Endothelial cell (in vitro differentiated cells): ENCODE measurements around the gene DST. TPM values are rescaled to one million over a fixed set of nuclear protein-coding genes. Genes with fewer than 3 reads are reported as not detected.

Source experiments
- DNase-seq: peaks from one replicate; pipeline ENCODE4 v3.0.0; 2021; ENCODE audit warnings: low spot score
- H3K27ac Mint-ChIP-seq: one replicate; pipeline ENCODE4 v1.8.0; 2021; ENCODE audit warnings: mixed read lengths, inconsistent platforms; ENCODE audit not compliant: unreplicated experiment
- H3K27me3 Mint-ChIP-seq: one replicate; pipeline ENCODE4 v1.8.0; 2021; ENCODE audit warnings: mild to moderate bottlenecking, moderate library complexity, mixed read lengths, inconsistent platforms; ENCODE audit not compliant: unreplicated experiment
- H3K36me3 Mint-ChIP-seq: one replicate; pipeline ENCODE4 v1.8.0; 2021; ENCODE audit warnings: mild to moderate bottlenecking, low read depth, mixed read lengths, inconsistent platforms; ENCODE audit not compliant: unreplicated experiment
- H3K4me1 Mint-ChIP-seq: one replicate; pipeline ENCODE4 v1.8.0; 2021; ENCODE audit warnings: mild to moderate bottlenecking, mixed read lengths, inconsistent platforms; ENCODE audit not compliant: unreplicated experiment
- H3K4me3 Mint-ChIP-seq: one replicate; pipeline ENCODE4 v1.8.0; 2021; ENCODE audit warnings: mild to moderate bottlenecking, mixed read lengths, inconsistent platforms; ENCODE audit not compliant: unreplicated experiment
- H3K9me3 Mint-ChIP-seq: one replicate; pipeline ENCODE4 v1.8.0; 2021; ENCODE audit warnings: mixed read lengths, inconsistent platforms; ENCODE audit not compliant: unreplicated experiment
- total RNA-seq: library from RNA; stranded (reverse); fragmentation: NEBNext Ultra II Directional; extraction: Animal tissue kit (Norgen Biotek cat#: 25700); gene quantifications from one replicate; pipeline ENCODE4 v1.2.1, GENCODE V29; 2021; ENCODE audit not compliant: unreplicated experiment
- TF ChIP-seq, protein P1 (sequence below): fragments of 200-600 bp; sonication (generic); IDR thresholded peaks from one replicate; pipeline ENCODE4 v1.5.0; 2021; ENCODE audit warnings: antibody characterized with exemption; ENCODE audit not compliant: unreplicated experiment

DST gene
- total RNA-seq, 1 donor from 2014 or later: 284 TPM

DNA sequence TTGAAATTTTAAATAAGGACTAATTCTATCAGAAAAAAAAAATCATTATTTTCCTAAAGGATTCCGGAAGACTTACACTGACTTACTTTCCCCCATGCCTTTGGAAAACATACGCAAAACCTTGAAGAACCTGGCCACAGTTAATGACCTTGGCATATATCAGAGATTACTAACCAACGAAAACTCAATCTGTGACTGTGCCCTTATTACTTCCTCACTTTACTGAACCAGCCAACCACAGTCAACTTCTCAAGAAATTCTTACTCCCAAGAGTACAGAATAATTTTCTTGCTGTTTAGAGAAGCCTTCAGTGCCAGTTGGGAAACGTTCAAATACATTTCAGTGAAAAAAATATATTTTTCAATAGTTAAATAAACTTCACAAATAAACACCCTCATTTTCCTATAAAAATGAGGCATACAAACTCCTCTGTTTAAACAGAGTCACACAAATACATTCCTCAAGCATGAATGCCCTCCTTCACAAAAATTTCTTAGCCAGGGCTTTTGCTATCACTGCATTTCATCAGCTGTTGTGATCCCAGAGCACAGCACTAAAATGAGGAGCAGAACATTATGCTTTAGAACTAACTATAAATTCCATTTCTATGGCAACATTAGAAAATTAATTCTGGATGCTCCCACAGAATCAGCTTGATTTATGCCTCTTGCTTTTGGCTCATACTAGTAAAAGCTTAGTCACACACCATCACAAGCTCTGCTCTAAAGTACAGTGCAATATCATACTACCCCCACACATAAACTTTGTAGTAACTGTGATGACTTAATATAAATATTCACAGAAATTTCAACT, 117.6 kb downstream of the DST start:
- H3K27me3 Mint-ChIP-seq: no peaks in the 10 kb centered on the region
- H3K4me1 Mint-ChIP-seq: peaks cover 35% of the 10 kb centered on the region
- no peaks in the 10 kb centered on the region for H3K9me3 Mint-ChIP-seq
- no peak overlapping the region for H3K27ac Mint-ChIP-seq
- no peak for DNase-seq
- H3K4me3 Mint-ChIP-seq: no peak overlapping the region
- H3K36me3 Mint-ChIP-seq: peaks cover 28% of the 10 kb centered on the region
- TF ChIP-seq, protein P1, sequence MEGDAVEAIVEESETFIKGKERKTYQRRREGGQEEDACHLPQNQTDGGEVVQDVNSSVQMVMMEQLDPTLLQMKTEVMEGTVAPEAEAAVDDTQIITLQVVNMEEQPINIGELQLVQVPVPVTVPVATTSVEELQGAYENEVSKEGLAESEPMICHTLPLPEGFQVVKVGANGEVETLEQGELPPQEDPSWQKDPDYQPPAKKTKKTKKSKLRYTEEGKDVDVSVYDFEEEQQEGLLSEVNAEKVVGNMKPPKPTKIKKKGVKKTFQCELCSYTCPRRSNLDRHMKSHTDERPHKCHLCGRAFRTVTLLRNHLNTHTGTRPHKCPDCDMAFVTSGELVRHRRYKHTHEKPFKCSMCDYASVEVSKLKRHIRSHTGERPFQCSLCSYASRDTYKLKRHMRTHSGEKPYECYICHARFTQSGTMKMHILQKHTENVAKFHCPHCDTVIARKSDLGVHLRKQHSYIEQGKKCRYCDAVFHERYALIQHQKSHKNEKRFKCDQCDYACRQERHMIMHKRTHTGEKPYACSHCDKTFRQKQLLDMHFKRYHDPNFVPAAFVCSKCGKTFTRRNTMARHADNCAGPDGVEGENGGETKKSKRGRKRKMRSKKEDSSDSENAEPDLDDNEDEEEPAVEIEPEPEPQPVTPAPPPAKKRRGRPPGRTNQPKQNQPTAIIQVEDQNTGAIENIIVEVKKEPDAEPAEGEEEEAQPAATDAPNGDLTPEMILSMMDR: no peak

DNA sequence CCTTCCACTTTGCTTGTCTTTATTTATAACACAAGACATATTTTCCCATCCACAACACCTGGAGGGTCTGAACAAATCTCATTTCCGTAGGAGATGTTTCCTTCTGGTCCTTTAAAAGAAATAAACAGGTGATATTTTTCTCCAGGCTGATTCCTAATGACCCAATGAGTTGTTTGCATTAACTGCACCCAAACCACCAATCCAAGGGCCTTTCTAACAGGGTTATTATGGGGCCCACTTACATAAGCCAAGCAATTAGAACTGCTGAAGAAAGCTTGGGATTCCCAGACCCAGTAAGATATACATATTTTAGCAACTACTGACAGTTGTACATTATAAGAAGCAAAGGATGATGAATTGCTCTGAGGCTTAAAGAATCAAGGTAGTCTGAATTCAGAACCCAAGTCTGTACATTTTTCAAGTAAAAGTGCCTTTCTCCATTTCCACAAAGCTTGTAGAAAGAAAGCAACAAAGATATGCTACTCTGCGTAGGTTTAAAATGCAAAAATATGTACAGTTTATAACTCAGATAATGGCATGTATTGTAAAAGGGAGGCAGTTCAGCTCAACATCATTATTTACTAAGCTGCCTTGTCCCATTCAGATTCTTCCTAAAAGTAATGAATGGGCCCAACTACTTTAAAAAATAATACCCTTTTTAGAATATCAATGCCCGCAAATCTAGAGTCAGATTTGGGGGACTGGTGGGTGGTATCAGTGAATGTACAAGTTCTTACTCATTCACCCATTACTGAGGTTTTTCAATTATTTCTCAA, 120.0 kb downstream of the DST start:
- H3K4me1 Mint-ChIP-seq: peaks cover 36% of the 10 kb centered on the region
- peak overlapping the region; percentile 21 for H3K27ac Mint-ChIP-seq
- H3K36me3 Mint-ChIP-seq: peaks cover 32% of the 10 kb centered on the region
- no peak for DNase-seq
- TF ChIP-seq, protein P1: no peak
- no peaks in the 10 kb centered on the region for H3K9me3 Mint-ChIP-seq
- no peak overlapping the region for H3K4me3 Mint-ChIP-seq
- no peaks in the 10 kb centered on the region for H3K27me3 Mint-ChIP-seq

DNA sequence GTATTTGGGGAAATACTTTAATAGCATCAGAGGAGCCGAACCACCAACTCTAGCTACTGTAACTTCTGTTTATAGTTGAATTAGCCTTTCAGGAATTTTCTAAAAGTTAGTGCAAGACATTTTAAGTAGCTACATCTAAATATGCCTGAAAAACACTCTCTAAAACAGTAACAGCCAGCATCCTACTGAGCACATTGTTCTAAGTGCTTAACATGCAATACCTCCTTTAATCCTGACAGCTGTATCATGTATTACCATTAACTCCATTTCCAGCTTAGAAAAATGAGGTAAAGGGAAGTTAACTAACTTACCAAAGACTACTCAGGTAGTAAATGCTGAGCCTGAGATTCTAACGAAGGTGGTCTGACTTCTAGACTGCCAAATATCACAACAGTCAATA, 120.7 kb downstream of the DST start:
- no peak for DNase-seq
- no peaks in the 10 kb centered on the region for H3K9me3 Mint-ChIP-seq
- peak overlapping the region; percentile 21 for H3K27ac Mint-ChIP-seq
- TF ChIP-seq, protein P1: no peak
- no peak overlapping the region for H3K4me3 Mint-ChIP-seq
- H3K27me3 Mint-ChIP-seq: no peaks in the 10 kb centered on the region
- H3K36me3 Mint-ChIP-seq: peaks cover 26% of the 10 kb centered on the region
- peaks cover 36% of the 10 kb centered on the region for H3K4me1 Mint-ChIP-seq

DNA sequence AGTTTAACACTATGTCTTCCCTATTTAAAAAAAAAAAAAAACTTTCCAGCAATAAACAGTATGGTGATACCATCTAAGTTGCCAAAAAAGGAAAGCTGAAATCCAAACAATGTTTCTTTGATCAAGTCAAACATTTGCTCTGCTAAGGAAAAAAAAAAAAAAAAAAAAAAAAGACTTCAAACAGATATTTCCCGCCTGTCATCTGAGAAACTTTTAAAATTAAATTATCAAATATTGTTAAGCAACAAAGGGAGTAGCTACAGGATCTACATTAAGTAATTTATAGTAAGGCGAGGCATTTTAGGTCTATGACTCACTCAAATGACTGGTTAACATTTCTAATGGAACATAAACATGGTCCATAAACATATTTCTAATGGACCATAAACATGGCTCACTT, 121.2 kb downstream of the DST start:
- peaks cover 23% of the 10 kb centered on the region for H3K36me3 Mint-ChIP-seq
- no peaks in the 10 kb centered on the region for H3K27me3 Mint-ChIP-seq
- H3K9me3 Mint-ChIP-seq: no peaks in the 10 kb centered on the region
- DNase-seq: no peak
- H3K4me3 Mint-ChIP-seq: no peak overlapping the region
- peaks cover 36% of the 10 kb centered on the region for H3K4me1 Mint-ChIP-seq
- TF ChIP-seq, protein P1: no peak
- peak overlapping the region; percentile 21 for H3K27ac Mint-ChIP-seq

DNA sequence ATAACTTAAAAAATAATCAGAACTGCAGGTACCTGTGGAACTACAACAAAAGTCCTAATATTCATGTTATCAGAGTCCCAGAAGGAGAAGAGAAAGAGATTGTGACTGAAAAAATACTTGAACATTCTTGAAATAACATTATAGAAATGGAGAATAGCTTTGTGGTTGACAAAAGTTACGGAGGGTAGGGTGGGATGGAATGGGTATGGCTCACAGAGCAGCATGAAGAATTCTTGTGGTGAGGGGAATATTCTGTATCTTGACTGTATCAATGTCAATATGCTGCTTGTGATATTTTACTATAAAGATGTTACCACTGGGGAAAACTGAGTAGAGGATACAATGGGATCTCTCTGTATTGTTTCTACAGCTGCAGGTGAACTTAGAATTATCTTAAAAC, 122.5 kb downstream of the DST start:
- TF ChIP-seq, protein P1: no peak
- no peak for DNase-seq
- H3K36me3 Mint-ChIP-seq: peaks cover 12% of the 10 kb centered on the region
- H3K4me3 Mint-ChIP-seq: peak overlapping the region; percentile 34
- H3K4me1 Mint-ChIP-seq: peaks cover 23% of the 10 kb centered on the region
- no peaks in the 10 kb centered on the region for H3K27me3 Mint-ChIP-seq
- no peaks in the 10 kb centered on the region for H3K9me3 Mint-ChIP-seq
- peak overlapping the region; percentile 22 for H3K27ac Mint-ChIP-seq
